H1 (cell line): ENCODE measurements around the gene FBN3. TPM values are rescaled to one million over a fixed set of nuclear protein-coding genes. Genes with fewer than 3 reads are reported as not detected.

ENCODE experiments used
- CTCF ChIA-PET: fragments of 300-600 bp; sonication (Branson Sonifier 250); formaldehyde crosslinking; loops from one replicate; lab custom pipeline; 2021; ENCODE audit not compliant: partially characterized antibody; lab: Charles Lee
- POLR2A ChIA-PET: fragments of 300-600 bp; sonication (Branson Sonifier 250); formaldehyde crosslinking; loops from one replicate; lab custom pipeline; 2021; ENCODE audit warnings: inconsistent platforms; ENCODE audit not compliant: partially characterized antibody; lab: Charles Lee
- DNase-seq, 2 experiments: peaks; one replicate each; pipeline versions ENCODE4 v3.0.0 to v3.0.0-alpha.2; 2010 to 2022; ENCODE audit warnings: low spot score in 2 of 2, low read depth in 1 of 2, mixed read lengths in 1 of 2
- FAIRE-seq: peaks from 2 replicates; lab custom pipeline; 2011; peaks lifted over from hg19 to GRCh38; lab: Jason Lieb, UNC
- H2AFZ ChIP-seq: 2 replicates; pipeline ENCODE4 v1.8.1; 2012; ENCODE audit warnings: low read length, inconsistent platforms
- H2AK5ac ChIP-seq: 2 replicates; pipeline ENCODE4 v1.6.1; 2013; ENCODE audit warnings: low read depth, low read length
- H2BK120ac ChIP-seq: replicated peaks from 2 replicates; pipeline ENCODE3; 2013; ENCODE audit warnings: low read depth, low read length, inconsistent platforms
- H2BK12ac ChIP-seq: 2 replicates; pipeline ENCODE4 v1.6.1; 2013; ENCODE audit warnings: low read depth, low read length
- H2BK15ac ChIP-seq: 2 replicates; pipeline ENCODE4 v1.6.1; 2013; ENCODE audit warnings: low read length
- H2BK20ac ChIP-seq: 2 replicates; pipeline ENCODE4 v1.6.1; 2013; ENCODE audit warnings: low read length
- H2BK5ac ChIP-seq: 2 replicates; pipeline ENCODE4 v1.6.1; 2013; ENCODE audit warnings: low read depth, low read length
- H3K14ac ChIP-seq: 2 replicates; pipeline ENCODE4 v1.6.1; 2013; ENCODE audit warnings: inconsistent platforms; ENCODE audit not compliant: insufficient read length
- H3K18ac ChIP-seq: 2 replicates; pipeline ENCODE4 v1.6.1; 2013; ENCODE audit warnings: low read length; ENCODE audit errors: extremely low read depth
- H3K23ac ChIP-seq: 2 replicates; pipeline ENCODE4 v1.6.1; 2013; ENCODE audit warnings: inconsistent platforms; ENCODE audit not compliant: insufficient read length
- H3K23me2 ChIP-seq: 2 replicates; pipeline ENCODE4 v1.6.1; 2013; ENCODE audit warnings: low read depth, low read length
- H3K27ac ChIP-seq: 2 replicates; pipeline ENCODE4 v1.6.1; 2011; ENCODE audit warnings: low read depth, low read length, inconsistent platforms
- H3K27me3 ChIP-seq, 4 experiments: replicated peaks in 1 of 4; 1 replicate in 1 of 4; 2 replicates in 3 of 4; pipeline versions ENCODE4 v1.6.1 to v1.8.1; 2011 to 2013; ENCODE audit warnings: low read length in 3 of 4, mild to moderate bottlenecking in 3 of 4, inconsistent platforms in 2 of 4, mixed read lengths in 2 of 4, moderate library complexity in 1 of 4; ENCODE audit not compliant: control insufficient read depth in 3 of 4, insufficient read depth in 3 of 4; ENCODE audit errors: extremely low read depth in 1 of 4
- H3K36me3 ChIP-seq, 4 experiments: 2 replicates each; pipeline versions ENCODE4 v1.6.1 to v1.8.1; 2011 to 2013; ENCODE audit warnings: mild to moderate bottlenecking in 4 of 4, low read length in 3 of 4, moderate library complexity in 2 of 4, control low read depth in 1 of 4, inconsistent platforms in 1 of 4; ENCODE audit not compliant: insufficient read depth in 4 of 4, control insufficient read depth in 2 of 4
- H3K4ac ChIP-seq: replicated peaks from 2 replicates; pipeline ENCODE3; 2013; ENCODE audit warnings: low read length, low read depth, mixed read lengths, inconsistent platforms; ENCODE audit not compliant: insufficient read length
- H3K4me1 ChIP-seq, 4 experiments: replicated peaks in 1 of 4; 1 replicate in 1 of 4; 2 replicates in 3 of 4; pipeline versions ENCODE4 v1.6.1 to v1.8.1; 2011 to 2013; ENCODE audit warnings: low read length in 3 of 4, inconsistent platforms in 2 of 4, mixed read lengths in 1 of 4; ENCODE audit not compliant: insufficient read depth in 4 of 4, control insufficient read depth in 3 of 4
- H3K4me2 ChIP-seq, 2 experiments: 2 replicates each; pipeline versions ENCODE4 v1.6.1 to v1.8.1; 2011 to 2013; ENCODE audit warnings: low read depth in 2 of 2, low read length in 2 of 2, control low read depth in 1 of 2, inconsistent platforms in 1 of 2, mild to moderate bottlenecking in 1 of 2; ENCODE audit not compliant: insufficient read depth in 1 of 2
- H3K4me3 ChIP-seq, 4 experiments: fragments of 200-600, 300-600 bp in 1 of 4; sonication (generic), shearing (Covaris generic), sonication (Bioruptor Twin) in 1 of 4; 2 replicates each; pipeline versions ENCODE4 v1.5.1 to v1.8.1; 2011 to 2016; ENCODE audit warnings: low read length in 4 of 4, low read depth in 3 of 4, control low read depth in 2 of 4, inconsistent platforms in 2 of 4, mild to moderate bottlenecking in 2 of 4, mixed read lengths in 1 of 4, moderate library complexity in 1 of 4; ENCODE audit not compliant: insufficient read depth in 2 of 4; ENCODE audit errors: extremely low read depth in 1 of 4
- H3K56ac ChIP-seq: replicated peaks from 2 replicates; pipeline ENCODE3; 2013; ENCODE audit warnings: low read depth, mild to moderate bottlenecking, mixed read lengths, low read length, inconsistent platforms; ENCODE audit not compliant: insufficient read length
- H3K79me1 ChIP-seq: 2 replicates; pipeline ENCODE4 v1.6.1; 2013; ENCODE audit warnings: low read depth, low read length, control low read depth
- H3K79me2 ChIP-seq, 2 experiments: 2 replicates each; pipeline versions ENCODE4 v1.6.1 to v1.8.1; 2012 to 2013; ENCODE audit warnings: low read length in 2 of 2, mild to moderate bottlenecking in 2 of 2, inconsistent platforms in 1 of 2; ENCODE audit not compliant: insufficient read depth in 2 of 2, control insufficient read depth in 1 of 2
- H3K9ac ChIP-seq, 4 experiments: replicated peaks in 1 of 4; 1 replicate in 1 of 4; 2 replicates in 3 of 4; pipeline versions ENCODE4 v1.6.1 to v1.8.1; 2011 to 2013; ENCODE audit warnings: low read depth in 3 of 4, low read length in 3 of 4, control low read depth in 2 of 4, mild to moderate bottlenecking in 2 of 4, moderate library complexity in 2 of 4, inconsistent platforms in 1 of 4; ENCODE audit errors: extremely low read depth in 1 of 4
- H3K9me3 ChIP-seq, 2 experiments: 2 replicates each; pipeline versions ENCODE4 v1.6.1 to v1.8.1; 2012 to 2013; ENCODE audit warnings: mild to moderate bottlenecking in 2 of 2, moderate library complexity in 2 of 2, control low read depth in 1 of 2, inconsistent platforms in 1 of 2, low read depth in 1 of 2, low read length in 1 of 2, mixed read lengths in 1 of 2; ENCODE audit not compliant: insufficient read depth in 2 of 2
- H4K20me1 ChIP-seq, 2 experiments: replicated peaks in 1 of 2; 2 replicates each; pipeline versions ENCODE3 to v1.8.1; 2011 to 2013; ENCODE audit warnings: inconsistent platforms in 2 of 2, low read length in 2 of 2, mild to moderate bottlenecking in 1 of 2; ENCODE audit not compliant: insufficient read depth in 2 of 2, control insufficient read depth in 1 of 2
- H4K5ac ChIP-seq: 2 replicates; pipeline ENCODE4 v1.6.1; 2013; ENCODE audit warnings: low read length, low read depth, mixed read lengths, inconsistent platforms; ENCODE audit not compliant: insufficient read length
- H4K8ac ChIP-seq: 2 replicates; pipeline ENCODE4 v1.8.0; 2013; ENCODE audit warnings: mild to moderate bottlenecking, moderate library complexity, low read length, inconsistent platforms; ENCODE audit not compliant: insufficient read depth; ENCODE audit errors: extremely low read depth
- H4K91ac ChIP-seq: replicated peaks from 2 replicates; pipeline ENCODE3; 2013; ENCODE audit warnings: low read length, mixed read lengths, inconsistent platforms; ENCODE audit not compliant: insufficient read length
- WGBS, 2 experiments: shearing (Covaris generic) in 1 of 2; methylation state at CpG; one replicate each; pipeline versions ENCODE4 v1.1.6 to v1.1.7; 2013 to 2015; ENCODE audit warnings: low lambda C conversion rate in 2 of 2, mixed read lengths in 2 of 2, inconsistent platforms in 1 of 2, low coverage in 1 of 2, missing lambda C conversion rate in 1 of 2; ENCODE audit not compliant: insufficient replicate concordance in 2 of 2, insufficient coverage in 1 of 2, insufficient read length in 1 of 2; ENCODE audit errors: extremely low coverage in 1 of 2, missing lambda C conversion rate in 1 of 2; 5-methylcytosine and 5-hydroxymethylcytosine counted together
- polyA plus RNA-seq, 7 experiments: library from polyadenylated mRNA; depleted of rRNA in 3 of 7; stranded (reverse) in 5 of 7; unstranded in 2 of 7; fragments of >200 nt in 5 of 7; fragments of 200-250 nt in 2 of 7; gene quantifications; 1 replicate in 5 of 7; 2 replicates in 1 of 7; 4 replicates in 1 of 7; pipeline versions ENCODE4 v1.2.1 to v1.2.3, GENCODE V29; 2011 to 2013; ENCODE audit warnings: missing spikeins in 2 of 7, mixed read lengths in 2 of 7
- total RNA-seq: library from RNA; stranded (reverse); fragmentation: NEBNext Ultra II Directional; extraction: Animal tissue kit (Norgen Biotek cat#: 25700); gene quantifications from 2 replicates; pipeline ENCODE4 v1.2.1, GENCODE V29; 2021

Gene FBN3
- total and polyA plus RNA-seq, 2 of the 8 experiments (the other 6 are each of a cell fraction or from before 2014, with no cell fraction given): 37.1 to 38.7 TPM

DNA sequence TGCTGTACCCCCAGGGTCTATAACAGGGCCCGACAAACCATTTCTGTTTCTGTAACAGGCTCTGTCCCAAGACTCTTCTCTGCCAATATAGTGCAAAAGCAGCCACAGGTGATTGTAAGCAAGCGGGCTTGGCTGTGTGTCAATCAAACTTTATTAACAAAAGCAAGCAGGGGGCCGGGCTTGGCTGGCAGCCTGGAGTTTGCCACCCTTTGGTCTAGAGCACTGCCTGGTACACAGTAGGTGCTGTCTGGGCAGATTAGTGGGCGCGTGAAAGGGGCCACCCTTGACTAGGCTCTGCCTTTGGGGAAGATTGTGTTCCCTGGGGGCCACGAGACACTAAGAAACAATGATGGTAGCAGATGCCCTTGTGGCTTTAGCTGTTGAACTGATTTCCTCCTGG is 69.4 kb downstream of the FBN3 start:
- Histone ChIP-seq H3K27ac (no peak overlapping the region), H3K36me3 (peaks cover 7 to 15% (median 8%) of the 10 kb centered on the region in 4 experiments; a peak in 7 of 8 replicates), H3K23ac (no peak overlapping the region), H4K5ac (no peak overlapping the region), H3K27me3 (no peaks in the 10 kb centered on the region), H3K9me3 (no peaks in the 10 kb centered on the region), H2BK20ac (no peak overlapping the region), H2BK15ac (no peak overlapping the region), H2BK120ac (no peak overlapping the region), H3K4me1 (no peaks in the 10 kb centered on the region), H3K56ac (no peak overlapping the region), H4K8ac (no peak overlapping the region), H3K4ac (no peak overlapping the region), H2AK5ac (no peak overlapping the region), H3K4me2 (no peak overlapping the region), H2AFZ (no peak overlapping the region), H3K9ac (no peak overlapping the region), H3K79me1 (no peaks in the 10 kb centered on the region), H3K18ac (no peak overlapping the region), H3K79me2 (no peaks in the 10 kb centered on the region), H3K23me2 (no peaks in the 10 kb centered on the region), H3K4me3 (no peak overlapping the region), H2BK12ac (no peak overlapping the region), H4K20me1 (peaks cover 0 to 6% of the 10 kb centered on the region in 2 experiments), H3K14ac (no peak overlapping the region), H2BK5ac (no peak overlapping the region), H4K91ac (no peak overlapping the region)
- FAIRE-seq: no peak
- no peak for DNase-seq
- ChIA-PET CTCF (interaction anchor here (1.0 to 1.2 kb wide), 2 partner anchors 11 to 109 kb away, joined by 4 read pairs; no protein-coding TSS in a partner anchor), POLR2A (interaction anchor here (1.0 kb wide), 1 partner anchor 10 kb away, joined by 3 read pairs; no protein-coding TSS in a partner anchor)
- 96% methylated on average over 6 of the region's 6 CpGs; no CpG with 5 or more reads in 1 of the 2 experiments for WGBS, 2 experiments
